HG03066 (cell line): ENCODE measurements around the gene SLC9C2.
"Not testable (repeated sequence)": the region's sequence is repeated elsewhere in the genome, so short reads cannot be mapped to it uniquely, and the experiment has no call there.

Source experiments
- ATAC-seq: cut with Tn5 transposase; IDR thresholded peaks from one replicate; pipeline ENCODE4 v1.9.1; 2021; ENCODE audit warnings: low read depth; ENCODE audit not compliant: unreplicated experiment

Gene SLC9C2

DNA sequence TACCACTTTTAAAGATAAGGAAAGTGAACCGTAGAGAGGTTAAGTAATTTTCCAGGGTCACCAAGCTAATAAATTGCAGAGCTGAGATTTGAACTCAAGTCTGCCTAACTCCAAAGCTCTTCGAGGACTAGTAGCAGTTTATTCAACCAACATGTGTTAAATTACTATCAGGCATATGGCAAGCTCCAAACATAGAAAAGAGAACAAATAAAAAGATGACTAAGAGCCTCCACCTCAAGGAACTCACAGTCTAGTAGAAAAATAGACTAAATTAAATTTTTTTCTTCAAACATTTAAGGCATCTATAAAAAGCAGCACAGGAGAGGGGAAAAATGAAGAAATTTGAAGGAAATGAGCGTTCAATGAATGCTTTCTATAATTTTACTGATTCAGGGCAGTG is 22.2 kb downstream of the SLC9C2 start:
- no peak for ATAC-seq

DNA sequence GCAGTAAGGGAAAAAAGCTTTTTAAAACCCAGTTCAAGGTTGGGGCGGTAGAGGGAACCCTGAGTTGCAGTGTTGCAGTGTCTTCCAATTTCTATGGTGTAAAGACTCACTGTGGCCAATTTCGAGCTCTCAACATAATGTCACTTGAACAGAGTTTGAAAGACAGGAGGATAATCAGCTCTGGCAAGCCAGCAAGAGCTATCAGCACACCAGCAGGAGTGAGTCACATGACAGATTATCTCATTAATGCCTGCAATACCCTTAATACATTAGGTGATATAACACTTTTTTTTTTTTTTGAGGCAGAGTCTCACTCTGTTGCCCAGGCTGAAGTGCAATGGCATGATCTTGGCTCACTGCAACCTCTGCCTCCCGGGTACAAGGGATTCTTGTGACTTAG is 22.8 kb downstream of the SLC9C2 start:
- ATAC-seq: no peak

DNA sequence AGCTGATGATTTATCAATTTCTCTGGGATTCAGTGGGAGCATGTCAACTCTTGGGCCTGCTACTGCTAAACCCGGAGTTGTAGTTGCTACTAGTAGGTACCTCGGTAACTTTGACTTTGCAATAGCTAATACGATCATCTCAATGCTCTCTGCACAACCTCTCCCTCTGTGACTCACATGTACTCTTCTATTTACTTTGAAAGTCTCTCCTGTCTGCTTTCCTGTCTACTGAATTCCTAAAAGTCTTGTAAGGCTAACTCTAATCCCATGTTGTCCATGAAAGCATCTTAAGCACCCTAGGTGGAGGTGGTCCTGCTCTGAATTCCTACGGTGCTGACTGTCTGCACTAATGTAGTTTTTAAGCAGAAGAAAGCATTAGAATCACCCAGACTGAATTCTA is 29.3 kb downstream of the SLC9C2 start:
- no peak for ATAC-seq

DNA sequence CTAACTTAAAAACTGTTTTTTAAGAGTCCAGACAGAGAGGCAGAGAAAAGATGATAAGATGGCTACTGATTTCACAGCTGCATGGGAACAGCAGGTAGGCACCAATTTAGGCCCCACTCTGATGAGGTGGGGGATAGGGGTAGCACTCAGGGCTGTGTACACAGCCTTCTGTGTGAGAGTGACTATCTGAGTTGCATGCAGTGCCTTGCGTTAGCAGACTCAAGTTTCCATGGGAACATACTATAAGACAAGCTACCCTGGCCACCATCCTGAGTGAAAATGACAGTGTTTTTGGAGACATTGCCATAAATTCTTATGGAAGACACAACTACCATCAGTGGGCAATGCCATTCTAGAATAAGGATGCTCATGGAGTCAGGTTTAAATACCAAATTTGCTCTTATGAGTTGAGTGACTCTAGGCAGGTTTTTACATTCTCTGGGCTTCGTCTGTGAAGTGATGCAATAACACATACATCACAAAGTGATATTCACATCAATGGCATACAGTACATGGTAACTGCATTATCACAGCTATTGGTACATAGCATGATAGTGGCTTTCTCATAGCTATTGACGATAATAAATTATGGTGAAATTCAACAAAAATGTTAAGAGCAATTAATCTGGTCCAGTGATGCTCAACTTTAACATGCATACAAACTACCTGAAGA is 30.5 kb downstream of the SLC9C2 start:
- no peak for ATAC-seq

DNA sequence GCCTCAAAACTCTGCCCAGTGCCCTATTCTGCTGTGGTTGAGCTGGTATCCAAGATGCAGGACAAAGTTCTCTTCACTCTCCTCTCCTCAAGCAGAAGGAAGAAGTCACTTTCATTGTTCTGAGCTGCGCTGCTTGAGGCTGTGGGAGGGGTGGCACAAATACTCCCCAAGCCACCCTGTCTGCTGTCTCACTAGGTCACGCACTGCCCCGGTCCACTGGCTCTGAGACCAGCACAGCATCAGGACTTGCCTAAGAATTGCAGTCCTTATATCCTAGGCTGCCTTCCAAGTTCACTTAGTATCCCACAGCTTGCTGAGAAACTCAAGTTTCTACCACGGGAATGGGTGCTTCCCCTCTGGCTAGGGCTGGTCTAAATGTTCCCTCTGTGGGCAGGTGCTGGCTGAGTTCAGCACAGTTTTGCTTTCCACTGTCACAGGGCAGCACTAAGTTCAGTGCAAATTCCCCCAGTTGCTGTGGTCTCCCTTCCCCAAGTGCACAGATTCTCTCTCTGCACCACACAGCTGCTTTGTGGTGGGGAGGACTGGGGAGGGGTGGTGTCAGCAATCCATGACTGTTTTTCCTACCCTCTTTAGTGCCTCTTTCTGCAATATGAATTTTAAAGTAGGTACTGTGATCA is 32.4 kb downstream of the SLC9C2 start:
- no peak for ATAC-seq

DNA sequence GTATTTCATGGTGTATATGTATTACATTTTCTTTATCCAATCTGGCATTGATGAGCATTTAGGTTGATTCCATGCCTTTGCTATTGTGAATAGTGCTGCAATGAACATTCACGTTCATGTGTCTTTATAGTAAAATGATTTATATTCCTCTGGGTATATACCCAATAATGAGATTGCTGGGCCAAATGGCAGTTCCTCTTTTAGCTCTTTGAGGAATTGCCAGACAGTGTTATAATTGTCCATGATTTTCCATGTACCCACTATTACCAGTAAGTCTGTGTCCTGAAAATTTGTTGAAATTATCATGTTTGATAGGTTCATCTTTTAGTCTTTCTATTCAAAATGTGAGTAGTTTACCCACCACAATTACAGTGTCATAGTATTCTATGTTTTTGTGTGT is 34.4 kb downstream of the SLC9C2 start:
- no peak for ATAC-seq

DNA sequence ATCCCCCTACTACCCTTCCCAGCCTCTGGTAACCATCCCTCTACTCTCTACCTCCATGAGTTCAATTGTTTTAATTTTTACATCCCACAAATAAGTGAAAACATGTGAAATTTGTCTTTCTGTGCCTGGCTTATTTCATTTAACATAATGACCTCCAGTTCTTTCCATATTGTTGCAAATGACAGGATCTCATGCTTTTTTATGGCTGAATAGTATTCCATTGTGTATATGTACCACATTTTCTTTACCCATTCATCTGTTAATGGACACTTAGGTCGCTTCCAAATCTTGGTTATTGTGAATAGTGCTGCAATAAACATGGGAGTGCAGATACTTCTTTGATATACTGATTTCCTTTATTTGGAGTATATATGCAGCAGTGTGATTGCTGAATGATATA is 39.0 kb downstream of the SLC9C2 start:
- not testable (repeated sequence) for ATAC-seq

DNA sequence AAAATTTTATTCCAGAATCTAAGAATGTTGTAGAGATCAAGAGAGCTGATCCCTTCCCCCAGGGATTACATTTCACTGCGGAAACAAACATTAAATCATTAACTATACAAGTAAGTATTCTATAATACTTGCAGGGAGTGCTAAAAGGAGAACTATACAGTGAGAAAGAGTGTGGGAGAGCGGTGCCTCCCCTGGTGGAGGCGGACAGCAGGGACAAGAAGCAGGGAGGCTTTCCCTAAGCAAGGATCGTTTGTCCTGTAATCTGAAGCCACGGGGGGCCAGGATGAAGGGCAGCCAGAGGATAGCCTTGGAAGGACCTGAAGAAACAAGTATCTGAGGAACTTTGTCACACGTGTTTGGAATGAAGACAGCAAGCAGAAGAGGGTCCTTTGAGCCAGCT is 40.1 kb downstream of the SLC9C2 start:
- no peak for ATAC-seq

DNA sequence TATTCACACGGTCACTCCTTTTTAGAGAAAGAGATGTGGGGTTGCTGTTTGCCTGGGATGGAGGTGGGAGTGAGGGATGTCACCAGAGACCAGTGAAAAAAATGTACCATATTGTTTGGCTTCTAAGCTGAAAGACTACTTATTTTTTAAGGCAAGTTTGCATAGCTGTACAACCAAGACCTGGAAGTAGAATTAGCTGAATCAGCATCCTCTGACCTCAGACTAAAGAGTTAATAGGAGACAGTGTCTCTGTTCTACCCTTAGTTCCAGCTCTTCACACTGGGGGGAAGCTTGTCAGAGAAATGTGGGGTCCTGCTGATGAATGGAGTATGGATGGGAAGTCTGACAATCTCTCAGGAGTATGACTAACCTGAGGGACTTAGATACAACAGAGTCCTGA is 41.6 kb downstream of the SLC9C2 start:
- ATAC-seq: no peak

DNA sequence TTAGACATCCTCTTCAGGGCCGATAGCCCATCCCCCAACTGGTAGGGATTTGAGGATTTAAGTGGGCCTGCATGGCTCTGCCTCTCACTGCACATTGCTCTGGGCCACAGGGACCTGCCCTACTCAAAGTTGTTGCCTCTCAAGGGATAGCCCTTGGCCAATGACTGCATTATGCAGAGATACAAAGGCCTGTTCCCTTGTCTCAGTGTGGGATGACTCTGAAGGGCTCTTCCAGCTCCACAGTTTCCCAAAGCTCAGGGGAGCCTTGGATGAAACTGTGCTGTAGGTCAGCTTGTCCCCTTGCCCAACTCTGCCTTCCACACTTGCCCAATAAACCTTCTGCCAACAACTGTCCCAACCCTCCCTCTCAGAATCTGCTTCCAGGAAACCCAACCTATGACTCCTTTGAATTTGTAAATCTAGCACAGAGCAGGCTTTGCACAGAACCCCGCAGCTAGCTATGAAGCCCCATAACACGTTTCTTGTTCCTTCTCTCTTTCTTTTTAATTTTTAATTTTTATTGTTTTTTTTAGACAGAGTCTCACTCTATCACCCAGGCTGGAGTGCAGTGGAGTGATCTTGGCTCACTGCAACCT is 42.5 kb downstream of the SLC9C2 start:
- no peak for ATAC-seq

DNA sequence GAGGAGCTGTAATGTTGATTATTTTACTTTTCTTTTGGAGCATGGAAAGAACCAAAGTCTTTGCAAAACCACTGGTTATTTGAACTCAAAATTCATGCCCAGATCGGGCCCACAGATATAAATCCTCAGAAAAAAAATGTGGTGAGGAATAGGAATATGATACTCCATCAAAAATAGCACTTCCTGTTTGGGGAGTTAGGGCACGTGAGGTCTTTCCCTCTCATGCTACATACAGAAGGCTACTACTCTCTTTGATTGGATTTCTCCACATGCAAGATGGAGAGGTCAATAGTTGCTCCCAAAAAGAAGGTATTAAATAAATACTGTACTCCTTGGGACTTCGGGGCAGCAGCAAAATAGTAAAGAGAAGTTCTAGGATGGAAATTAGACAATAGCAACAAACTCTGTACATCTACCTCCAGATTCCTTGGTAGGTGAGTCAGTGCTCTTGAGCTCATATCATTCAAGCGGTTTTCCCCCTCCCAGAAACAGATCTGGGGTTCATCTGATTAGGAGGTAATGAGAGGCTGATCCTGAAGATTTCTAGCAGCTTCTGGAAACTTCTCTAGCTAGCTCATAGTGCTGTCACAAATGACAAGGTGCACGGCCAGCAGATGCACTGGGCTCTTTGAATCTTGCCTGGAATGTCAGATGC is 47.1 kb downstream of the SLC9C2 start:
- ATAC-seq: no peak

DNA sequence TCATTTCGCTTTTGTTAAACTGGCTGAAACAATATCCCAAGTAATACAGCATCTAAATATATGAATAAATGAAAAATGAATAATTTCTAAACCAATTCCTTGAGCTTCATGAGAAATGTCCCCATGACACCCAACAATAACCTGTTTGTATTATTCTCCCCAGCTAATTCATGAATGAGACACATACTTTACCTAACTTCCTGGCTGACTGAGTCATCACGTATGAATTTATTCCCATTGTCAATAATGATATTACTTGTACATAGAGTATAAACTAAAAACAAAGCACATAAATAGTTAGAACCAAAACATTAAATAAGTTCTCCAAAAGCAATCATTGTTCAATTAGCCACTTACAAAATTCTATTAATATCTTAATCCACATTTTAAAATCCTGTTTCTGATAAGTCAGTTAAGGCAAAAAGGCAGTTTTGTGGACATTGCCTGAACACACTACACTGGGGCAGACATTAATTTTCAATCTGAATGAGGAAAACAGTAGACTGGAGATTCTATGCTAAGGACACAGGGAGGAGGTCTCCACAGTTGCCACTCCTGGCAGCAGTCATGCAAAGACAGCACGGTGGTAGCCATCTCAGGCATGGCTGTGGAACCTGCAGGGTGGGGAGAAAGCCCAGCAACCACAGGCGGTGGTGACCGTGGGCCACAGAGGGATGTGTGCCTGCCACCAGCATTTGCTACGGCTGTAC is 48.2 kb downstream of the SLC9C2 start:
- ATAC-seq: no peak

DNA sequence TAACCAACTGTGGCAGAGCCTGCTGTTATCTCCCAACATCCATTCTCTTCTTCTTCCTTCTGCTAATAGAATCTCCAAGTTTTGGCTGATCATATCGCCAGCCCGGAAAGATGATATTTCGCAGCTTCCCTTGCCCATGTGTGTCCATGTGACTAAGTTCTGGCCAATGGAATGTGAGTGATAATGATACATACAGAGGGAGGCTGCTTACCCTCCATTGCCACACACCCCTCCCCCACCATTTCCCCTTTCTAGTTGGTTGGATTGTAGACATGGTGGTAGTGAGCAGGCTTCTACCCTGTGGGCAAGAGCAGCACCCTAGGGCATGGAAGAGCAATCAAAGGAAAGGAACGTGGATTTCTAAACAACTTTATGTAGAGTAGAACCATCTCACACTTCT is 48.8 kb downstream of the SLC9C2 start:
- no peak for ATAC-seq

DNA sequence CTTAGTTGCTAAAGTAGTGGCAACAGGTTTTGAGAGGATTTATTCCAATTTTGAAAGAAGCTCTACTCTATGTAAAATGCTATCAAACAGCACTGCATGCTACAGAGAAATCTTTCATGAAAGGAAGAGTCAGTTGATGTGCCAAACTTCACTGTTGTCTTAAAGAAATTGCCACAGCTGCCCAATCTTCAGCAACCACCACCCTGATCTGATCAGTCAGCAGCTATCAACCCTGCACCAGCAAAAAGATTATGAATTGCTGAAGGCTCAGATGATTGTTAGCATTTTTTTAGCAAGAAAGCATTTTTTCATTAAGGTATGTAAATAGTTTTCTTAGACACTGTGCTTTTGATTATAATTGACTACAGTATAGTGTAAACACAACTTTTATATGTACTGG is 49.6 kb downstream of the SLC9C2 start:
- ATAC-seq: no peak

DNA sequence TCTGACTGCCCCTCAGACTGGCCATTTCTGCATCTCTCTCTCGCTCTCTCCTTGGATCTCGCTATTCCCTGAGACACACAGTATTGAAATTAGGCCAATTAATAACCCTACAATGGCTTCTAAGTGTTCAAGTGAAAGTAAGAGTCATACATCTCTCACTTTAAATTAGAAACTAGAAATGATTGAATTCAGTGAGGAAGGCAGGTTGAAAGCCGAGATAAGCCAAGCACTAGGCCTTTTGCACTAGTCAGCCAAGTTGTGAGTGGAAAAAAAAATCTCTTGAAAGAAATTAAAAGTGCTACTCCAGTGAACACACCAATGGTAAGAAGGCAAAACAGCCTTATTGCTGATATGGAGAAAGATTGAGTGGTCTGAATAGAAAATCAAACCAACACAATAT is 51.2 kb downstream of the SLC9C2 start:
- ATAC-seq: no peak

DNA sequence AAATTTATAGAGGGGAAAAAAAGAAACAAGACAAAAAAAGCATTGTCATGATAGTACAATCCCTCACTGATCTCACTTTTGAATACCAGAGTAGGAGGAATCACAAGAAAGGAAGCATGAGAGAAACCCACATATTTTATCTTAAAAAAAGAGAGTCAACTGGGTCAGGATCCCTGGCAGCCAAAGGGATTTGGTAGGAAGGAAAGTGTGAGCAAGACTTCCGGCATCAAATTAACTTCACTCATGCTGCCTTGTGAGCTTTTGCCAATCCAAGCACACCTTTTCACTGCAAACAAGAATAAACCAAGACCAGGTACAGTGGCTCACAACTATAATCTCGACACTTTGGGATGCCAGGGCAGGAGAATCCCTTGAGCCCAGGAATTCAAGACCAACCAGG is 53.1 kb downstream of the SLC9C2 start:
- no peak for ATAC-seq

DNA sequence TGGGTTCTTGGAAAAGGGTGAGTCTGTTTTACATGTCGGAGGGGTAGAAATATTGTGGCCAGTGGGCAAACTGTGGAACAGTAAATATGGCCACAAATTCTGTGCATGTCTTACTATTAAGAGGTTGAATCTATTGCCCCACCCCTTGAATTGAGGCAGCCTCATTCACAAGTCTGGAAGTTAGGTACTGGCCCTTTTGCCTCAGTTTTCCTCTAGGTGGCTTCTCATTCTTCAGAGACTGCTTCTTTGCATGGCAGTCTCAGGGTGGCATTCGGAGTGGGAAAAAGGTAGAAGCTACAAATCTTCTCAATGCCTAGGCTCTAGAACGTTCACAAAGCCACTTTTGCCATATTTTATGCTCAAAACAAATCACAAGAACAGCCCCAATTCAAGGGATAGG is 57.2 kb downstream of the SLC9C2 start:
- no peak for ATAC-seq

DNA sequence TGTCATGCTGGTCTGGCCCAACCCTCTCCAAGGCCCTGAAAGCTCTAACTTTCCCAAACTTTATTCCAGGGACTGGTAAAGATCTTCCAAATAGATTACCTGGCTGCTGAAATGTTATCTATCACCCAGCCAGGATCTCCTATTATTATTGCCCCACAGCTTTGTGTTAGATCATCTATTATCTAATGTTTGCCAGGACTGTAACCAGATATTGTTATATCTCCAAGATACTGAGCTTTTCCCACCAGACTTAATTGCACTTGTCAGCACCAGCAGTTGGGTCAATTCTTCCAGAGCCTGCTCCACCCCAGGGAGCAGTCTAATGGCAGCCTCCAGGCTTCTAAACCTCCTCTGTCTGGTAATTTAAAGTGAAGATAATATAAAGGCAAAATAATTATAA is 66.6 kb downstream of the SLC9C2 start:
- ATAC-seq: no peak

DNA sequence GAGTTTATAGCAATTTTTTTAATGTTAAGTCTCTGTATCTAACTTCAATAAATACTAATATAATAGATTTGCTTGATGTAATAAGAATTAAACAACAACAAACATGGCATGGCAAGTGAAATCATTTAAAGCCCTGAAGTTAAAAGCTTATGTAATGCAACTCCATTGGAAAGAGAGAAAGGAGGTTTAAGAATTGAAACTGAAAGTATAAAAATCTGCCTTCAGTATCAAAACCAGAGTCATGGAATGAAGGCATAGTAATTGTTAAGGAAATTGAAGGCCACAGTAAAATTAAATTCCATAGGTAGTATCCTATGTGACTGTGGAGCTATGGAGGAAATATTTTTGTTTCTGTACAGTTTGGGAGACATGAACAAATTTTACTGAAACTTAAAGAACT is 70.6 kb downstream of the SLC9C2 start:
- no peak for ATAC-seq

DNA sequence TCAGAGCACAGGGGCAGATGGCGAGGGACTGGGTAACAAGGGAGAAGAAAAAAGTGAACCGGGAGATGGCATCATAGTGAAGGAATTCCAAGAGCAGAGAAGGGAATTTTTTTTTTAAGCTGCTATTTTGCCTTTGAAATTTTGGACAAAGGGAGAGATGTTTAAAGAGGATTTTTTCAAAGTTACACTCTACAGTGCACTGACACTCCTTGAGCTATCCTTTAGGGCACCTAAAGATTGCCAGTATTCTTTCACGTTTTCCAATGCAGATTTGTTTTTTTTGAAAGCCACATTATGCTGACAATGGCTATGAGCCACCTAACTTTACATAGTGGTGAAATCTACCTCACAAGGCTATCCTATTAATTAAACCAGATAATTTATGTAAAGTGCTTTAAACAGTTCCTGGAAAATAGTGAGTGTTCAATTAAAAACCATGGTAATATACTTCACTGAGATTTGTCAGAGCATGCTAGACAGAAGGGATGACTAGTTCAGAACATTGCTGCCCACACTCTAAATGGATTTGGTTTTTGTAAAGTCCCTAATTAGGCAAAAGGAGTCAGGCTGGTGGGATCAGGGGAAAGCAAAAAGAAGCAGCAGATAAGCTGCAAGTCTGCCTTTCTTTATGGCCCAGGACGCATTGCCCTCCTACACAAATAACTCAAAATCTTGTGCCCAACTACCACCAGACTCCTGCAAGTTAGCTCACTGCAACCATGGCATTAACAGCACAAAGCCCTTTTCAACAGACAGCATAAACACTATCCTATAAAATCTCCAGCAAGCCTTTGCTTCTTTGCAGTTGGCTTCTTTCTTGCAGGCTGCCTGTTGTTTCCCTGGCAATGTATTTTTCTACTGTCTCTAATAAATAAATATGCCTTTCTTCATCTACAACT is 71.8 kb downstream of the SLC9C2 start:
- ATAC-seq: no peak
